ENCODE data around the gene USP8.
A peak's percentile ranks its signal among the peaks of the same experiment; 100 is the strongest.

DNA sequence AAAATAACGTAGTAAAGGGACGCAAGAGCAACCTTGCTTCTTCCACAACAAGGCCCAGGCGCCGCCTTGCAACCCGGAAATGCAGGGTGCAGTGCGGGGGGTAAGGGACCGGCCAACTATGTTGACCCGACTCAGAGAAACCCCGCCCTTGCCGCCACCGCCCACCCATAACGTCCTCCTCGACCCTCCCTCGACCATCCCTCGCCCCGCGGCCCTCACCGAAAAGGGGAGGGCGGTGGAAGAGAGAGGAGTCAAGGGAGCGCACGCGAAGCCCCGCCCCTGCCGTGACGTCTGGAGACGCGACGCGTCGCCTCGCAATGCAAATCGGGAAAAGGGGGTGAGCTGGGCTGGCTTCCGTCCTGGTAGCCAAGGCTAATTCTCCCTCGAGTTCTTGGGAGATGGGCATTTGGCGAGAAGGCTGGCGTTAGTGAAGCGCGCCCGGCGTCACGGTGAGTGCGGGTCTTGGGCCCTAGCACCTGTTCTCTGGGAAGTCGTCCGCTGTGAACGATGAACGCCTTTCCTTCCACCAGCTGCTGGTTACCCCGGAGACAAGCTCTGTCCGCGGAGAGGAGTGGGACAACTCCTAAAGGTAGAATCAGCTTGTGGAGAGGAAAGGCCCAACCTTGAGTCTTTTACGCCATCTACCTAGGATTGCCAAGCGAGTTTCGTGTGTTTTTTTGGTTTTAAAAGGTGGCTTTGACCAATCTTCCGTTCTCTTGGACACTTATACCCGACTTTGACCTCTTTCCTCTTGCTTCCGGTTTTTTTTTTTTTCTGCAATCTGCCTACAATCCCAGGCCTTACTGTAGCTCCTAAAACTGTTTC, at the start of gene USP8:
- TF ChIP-seq, protein P1, sequence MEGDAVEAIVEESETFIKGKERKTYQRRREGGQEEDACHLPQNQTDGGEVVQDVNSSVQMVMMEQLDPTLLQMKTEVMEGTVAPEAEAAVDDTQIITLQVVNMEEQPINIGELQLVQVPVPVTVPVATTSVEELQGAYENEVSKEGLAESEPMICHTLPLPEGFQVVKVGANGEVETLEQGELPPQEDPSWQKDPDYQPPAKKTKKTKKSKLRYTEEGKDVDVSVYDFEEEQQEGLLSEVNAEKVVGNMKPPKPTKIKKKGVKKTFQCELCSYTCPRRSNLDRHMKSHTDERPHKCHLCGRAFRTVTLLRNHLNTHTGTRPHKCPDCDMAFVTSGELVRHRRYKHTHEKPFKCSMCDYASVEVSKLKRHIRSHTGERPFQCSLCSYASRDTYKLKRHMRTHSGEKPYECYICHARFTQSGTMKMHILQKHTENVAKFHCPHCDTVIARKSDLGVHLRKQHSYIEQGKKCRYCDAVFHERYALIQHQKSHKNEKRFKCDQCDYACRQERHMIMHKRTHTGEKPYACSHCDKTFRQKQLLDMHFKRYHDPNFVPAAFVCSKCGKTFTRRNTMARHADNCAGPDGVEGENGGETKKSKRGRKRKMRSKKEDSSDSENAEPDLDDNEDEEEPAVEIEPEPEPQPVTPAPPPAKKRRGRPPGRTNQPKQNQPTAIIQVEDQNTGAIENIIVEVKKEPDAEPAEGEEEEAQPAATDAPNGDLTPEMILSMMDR (IDR thresholded peaks at IDR 0.05; ENCODE audit: low read depth, low read length, missing input control) = no peak
- peak; percentile 89 for TF ChIP-seq YY1 (IDR thresholded peaks at IDR 0.05)
- TF ChIP-seq TAF1 (conservative IDR thresholded peaks at IDR 0.05) = peak; percentile 87
- peak; percentile 26 for TF ChIP-seq HNF4G (IDR thresholded peaks at IDR 0.05)
- TF ChIP-seq, protein P2, sequence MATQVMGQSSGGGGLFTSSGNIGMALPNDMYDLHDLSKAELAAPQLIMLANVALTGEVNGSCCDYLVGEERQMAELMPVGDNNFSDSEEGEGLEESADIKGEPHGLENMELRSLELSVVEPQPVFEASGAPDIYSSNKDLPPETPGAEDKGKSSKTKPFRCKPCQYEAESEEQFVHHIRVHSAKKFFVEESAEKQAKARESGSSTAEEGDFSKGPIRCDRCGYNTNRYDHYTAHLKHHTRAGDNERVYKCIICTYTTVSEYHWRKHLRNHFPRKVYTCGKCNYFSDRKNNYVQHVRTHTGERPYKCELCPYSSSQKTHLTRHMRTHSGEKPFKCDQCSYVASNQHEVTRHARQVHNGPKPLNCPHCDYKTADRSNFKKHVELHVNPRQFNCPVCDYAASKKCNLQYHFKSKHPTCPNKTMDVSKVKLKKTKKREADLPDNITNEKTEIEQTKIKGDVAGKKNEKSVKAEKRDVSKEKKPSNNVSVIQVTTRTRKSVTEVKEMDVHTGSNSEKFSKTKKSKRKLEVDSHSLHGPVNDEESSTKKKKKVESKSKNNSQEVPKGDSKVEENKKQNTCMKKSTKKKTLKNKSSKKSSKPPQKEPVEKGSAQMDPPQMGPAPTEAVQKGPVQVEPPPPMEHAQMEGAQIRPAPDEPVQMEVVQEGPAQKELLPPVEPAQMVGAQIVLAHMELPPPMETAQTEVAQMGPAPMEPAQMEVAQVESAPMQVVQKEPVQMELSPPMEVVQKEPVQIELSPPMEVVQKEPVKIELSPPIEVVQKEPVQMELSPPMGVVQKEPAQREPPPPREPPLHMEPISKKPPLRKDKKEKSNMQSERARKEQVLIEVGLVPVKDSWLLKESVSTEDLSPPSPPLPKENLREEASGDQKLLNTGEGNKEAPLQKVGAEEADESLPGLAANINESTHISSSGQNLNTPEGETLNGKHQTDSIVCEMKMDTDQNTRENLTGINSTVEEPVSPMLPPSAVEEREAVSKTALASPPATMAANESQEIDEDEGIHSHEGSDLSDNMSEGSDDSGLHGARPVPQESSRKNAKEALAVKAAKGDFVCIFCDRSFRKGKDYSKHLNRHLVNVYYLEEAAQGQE (IDR thresholded peaks at IDR 0.05) = peak; percentile 88
